Neuron (in vitro differentiated cells): ENCODE results near the gene TNFSF15.

Source experiments
- H2AFZ ChIP-seq: one replicate; pipeline ENCODE4 v1.6.1; 2013; ENCODE audit warnings: low read depth, mild to moderate bottlenecking, inconsistent platforms, low read length, moderate library complexity
- H3K27me3 ChIP-seq: one replicate; pipeline ENCODE4 v1.6.1; 2013; ENCODE audit warnings: low read length; ENCODE audit not compliant: insufficient read depth
- H3K36me3 ChIP-seq: one replicate; pipeline ENCODE4 v1.6.1; 2013; ENCODE audit warnings: low read length; ENCODE audit not compliant: insufficient read depth
- H3K4me1 ChIP-seq: one replicate; pipeline ENCODE4 v1.6.1; 2013; ENCODE audit warnings: low read length; ENCODE audit not compliant: insufficient read depth
- H3K4me3 ChIP-seq: 2 replicates; pipeline ENCODE4 v1.5.1; 2013; ENCODE audit warnings: mild to moderate bottlenecking, low read length, moderate library complexity
- H3K9me3 ChIP-seq: one replicate; pipeline ENCODE4 v1.6.1; 2013; ENCODE audit warnings: low read length

Gene TNFSF15

GRCh38 chr9:114836769-114837168 lies 30.9 kb upstream of the TNFSF15 start:
- Histone ChIP-seq H3K9me3 (no peaks in the 10 kb centered on the region), H3K36me3 (no peaks in the 10 kb centered on the region), H2AFZ (no peak overlapping the region)

DNA sequence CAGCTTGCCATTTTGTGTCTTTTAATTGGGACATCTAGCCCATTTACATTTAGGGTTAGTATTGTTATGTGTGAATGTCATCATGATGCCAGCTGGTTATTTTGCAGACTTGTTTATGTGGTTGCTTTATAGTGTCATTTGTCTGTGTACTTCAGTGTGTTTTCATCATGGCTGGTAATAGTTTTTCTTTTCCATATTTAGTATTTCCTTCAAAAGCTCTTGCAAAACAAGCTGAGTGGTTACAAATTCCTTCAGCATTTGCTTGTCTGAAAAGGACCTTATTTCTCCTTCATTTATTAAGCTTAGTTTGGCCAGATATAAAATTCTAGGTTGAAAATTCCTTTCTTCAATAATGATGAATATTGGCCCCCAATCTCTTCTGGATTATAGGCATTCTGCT lies 28.5 kb upstream of the TNFSF15 start:
- no peak overlapping the region for H3K4me3 ChIP-seq

More at GRCh38 chr9:114836769-114837168, 30.9 kb upstream of the TNFSF15 start:
- no peaks in the 10 kb centered on the region for H3K27me3 ChIP-seq
- H3K4me1 ChIP-seq: no peaks in the 10 kb centered on the region
- H3K4me3 ChIP-seq: no peak overlapping the region

GRCh38 chr9:114830546-114830945 lies 24.7 kb upstream of the TNFSF15 start:
- H3K36me3 ChIP-seq: no peaks in the 10 kb centered on the region
- H3K27me3 ChIP-seq: no peaks in the 10 kb centered on the region
- H3K9me3 ChIP-seq: no peaks in the 10 kb centered on the region
- no peak overlapping the region for H3K4me3 ChIP-seq
- no peak overlapping the region for H2AFZ ChIP-seq
- H3K4me1 ChIP-seq: no peaks in the 10 kb centered on the region

More for the DNA sequence above, 28.5 kb upstream of the TNFSF15 start:
- Histone ChIP-seq H3K9me3 (no peaks in the 10 kb centered on the region), H2AFZ (no peak overlapping the region), H3K27me3 (no peaks in the 10 kb centered on the region), H3K4me1 (no peaks in the 10 kb centered on the region), H3K36me3 (no peaks in the 10 kb centered on the region)

DNA sequence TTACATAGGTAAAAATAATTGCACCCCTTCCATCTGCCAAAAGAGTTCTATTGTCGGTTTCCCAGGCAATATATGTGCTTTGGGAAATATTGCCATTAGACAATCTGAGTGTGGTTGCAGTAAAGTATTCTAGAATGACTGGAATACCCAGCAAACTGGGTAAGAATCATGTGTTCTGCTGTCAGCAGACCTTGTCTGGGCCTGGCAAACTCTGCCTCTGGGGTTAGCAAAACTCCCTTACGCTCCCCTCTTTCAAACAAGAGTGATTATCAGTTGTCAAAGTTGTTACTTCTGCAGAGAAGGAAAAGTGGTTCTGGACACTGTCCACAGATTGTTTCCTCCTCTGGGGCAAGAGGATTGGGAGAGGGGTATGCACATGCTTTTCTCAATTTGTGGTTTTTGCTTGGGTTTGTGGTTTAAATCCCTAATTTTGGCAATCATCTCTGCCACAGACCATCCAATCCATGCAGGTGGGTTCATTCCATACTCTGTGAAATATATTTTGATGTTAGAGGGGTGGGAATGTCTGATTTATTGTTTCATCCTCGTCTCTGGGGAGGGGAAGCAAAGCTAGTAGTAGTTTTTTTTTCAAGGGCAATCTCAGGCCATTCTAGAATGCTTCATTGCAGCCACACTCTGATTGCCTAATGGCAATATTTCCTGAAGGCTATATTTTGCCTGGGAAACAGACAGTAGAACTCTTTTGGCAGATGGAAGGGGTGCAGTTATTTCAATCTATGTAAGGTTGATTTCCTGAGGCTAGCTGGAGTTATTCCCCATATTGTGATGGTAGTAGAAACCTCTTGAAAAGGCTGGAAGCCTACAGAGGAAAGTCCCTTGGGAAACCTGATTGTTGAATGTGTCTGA lies 24.0 kb upstream of the TNFSF15 start:
- Histone ChIP-seq H3K27me3 (no peaks in the 10 kb centered on the region), H3K36me3 (no peaks in the 10 kb centered on the region), H3K9me3 (no peaks in the 10 kb centered on the region), H2AFZ (no peak overlapping the region), H3K4me1 (no peaks in the 10 kb centered on the region), H3K4me3 (no peak overlapping the region)

DNA sequence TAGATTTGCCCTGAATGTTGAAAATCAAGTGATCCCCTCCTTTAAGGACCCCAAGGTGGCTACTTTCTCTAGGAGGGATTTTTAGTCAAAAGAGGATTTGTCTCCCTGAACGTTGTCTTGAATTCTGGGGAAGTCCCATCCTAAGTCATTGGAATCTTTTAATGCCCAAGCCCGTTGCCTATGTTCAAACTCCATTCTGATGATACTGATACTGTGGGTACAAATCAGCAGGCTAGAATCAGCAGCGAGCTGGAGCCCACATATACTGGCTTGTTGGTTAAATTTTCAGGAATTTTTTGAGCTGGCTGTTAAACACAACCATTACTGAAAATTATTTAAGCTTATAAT lies 22.4 kb upstream of the TNFSF15 start:
- Histone ChIP-seq H3K9me3 (no peaks in the 10 kb centered on the region), H3K36me3 (no peaks in the 10 kb centered on the region), H3K4me1 (no peaks in the 10 kb centered on the region), H2AFZ (no peak overlapping the region), H3K4me3 (no peak overlapping the region), H3K27me3 (no peaks in the 10 kb centered on the region)

DNA sequence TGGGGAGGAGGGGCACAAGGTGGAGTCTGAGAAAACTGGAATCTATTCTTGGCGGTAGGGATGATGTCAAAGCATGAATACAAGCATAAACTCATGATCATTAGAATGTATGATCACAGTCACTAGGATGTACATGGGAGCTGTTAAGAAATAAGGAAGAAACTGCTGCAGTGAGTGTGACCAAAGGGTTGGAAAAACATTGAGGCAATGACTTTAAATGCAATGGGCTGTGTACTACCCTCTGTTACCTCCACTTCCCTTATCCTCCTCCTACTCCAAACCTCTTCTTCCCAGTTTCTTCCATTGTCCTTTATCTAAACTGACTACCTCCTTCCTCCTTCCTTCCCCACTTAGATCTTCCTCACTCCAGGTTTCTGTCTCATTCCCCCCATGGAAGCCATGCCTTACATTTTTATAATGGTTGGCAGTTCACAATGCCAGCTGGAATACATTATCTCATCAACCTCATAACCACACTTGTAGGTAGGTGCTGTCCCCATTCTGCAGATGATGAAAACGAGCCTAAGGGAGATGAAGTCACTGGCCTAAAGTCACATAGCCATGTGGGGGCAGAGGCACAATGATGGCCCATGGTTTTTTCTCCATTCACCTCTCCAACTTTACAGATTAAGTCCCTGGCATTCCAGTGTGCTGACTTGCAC lies 21.9 kb upstream of the TNFSF15 start:
- Histone ChIP-seq H3K9me3 (no peaks in the 10 kb centered on the region), H3K4me3 (no peak overlapping the region), H3K36me3 (no peaks in the 10 kb centered on the region), H3K4me1 (no peaks in the 10 kb centered on the region), H2AFZ (no peak overlapping the region), H3K27me3 (no peaks in the 10 kb centered on the region)

DNA sequence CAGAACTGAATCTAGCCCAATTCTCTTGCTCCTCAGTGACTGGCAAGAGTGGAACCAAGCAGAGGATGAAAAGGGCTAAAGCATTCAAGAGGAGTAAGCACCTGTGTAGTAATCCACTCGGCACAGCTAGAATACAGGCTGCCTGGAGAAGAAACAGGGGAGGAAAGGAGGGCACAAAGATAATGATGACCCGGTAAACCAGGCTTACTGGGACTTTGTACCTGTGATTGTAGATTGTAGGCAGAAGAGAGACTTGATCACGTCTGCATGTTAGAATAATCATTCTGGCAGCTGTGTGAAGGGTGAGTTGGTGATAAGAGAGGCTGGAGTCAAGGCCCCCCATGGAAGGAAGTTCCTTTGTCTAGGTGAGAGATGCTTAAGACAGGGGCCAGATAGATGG lies 20.6 kb upstream of the TNFSF15 start:
- H3K36me3 ChIP-seq: no peaks in the 10 kb centered on the region
- no peaks in the 10 kb centered on the region for H3K4me1 ChIP-seq
- no peaks in the 10 kb centered on the region for H3K27me3 ChIP-seq
- no peak overlapping the region for H2AFZ ChIP-seq
- no peaks in the 10 kb centered on the region for H3K9me3 ChIP-seq
- no peak overlapping the region for H3K4me3 ChIP-seq

- Histone ChIP-seq H3K27me3 (no peaks in the 10 kb centered on the region), H3K4me1 (no peaks in the 10 kb centered on the region), H2AFZ (no peak overlapping the region)
These were observed 19.4 kb upstream of the TNFSF15 start for GRCh38 chr9:114825126-114825795.

DNA sequence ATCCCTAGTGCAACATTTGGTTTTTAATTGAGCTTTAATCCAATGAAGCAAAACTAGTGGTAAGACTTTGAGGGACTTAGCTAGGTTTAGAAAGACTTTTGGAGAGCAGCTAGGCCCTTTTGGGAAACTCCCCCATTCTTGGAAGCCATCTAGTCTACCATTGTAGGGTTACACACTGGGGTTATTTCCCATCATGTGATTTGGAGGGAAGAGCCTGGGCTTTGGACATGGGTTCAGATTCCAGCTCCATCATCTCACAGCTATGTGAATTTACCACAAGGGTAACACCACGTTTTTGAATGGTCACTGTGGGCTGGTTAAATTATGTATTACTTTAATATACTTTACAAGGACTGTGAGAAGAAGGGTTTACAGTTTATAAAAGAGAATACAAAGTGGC lies 18.3 kb upstream of the TNFSF15 start:
- no peak overlapping the region for H2AFZ ChIP-seq
- no peaks in the 10 kb centered on the region for H3K27me3 ChIP-seq
- H3K4me3 ChIP-seq: no peak overlapping the region
- H3K9me3 ChIP-seq: no peaks in the 10 kb centered on the region
- H3K36me3 ChIP-seq: no peaks in the 10 kb centered on the region
- no peaks in the 10 kb centered on the region for H3K4me1 ChIP-seq

More at GRCh38 chr9:114825126-114825795, 19.4 kb upstream of the TNFSF15 start:
- H3K36me3 ChIP-seq: no peaks in the 10 kb centered on the region
- no peaks in the 10 kb centered on the region for H3K9me3 ChIP-seq
- H3K4me3 ChIP-seq: no peak overlapping the region

GRCh38 chr9:114823441-114823840 lies 17.6 kb upstream of the TNFSF15 start:
- no peaks in the 10 kb centered on the region for H3K27me3 ChIP-seq
- H2AFZ ChIP-seq: no peak overlapping the region
- H3K4me1 ChIP-seq: no peaks in the 10 kb centered on the region
- H3K4me3 ChIP-seq: no peak overlapping the region
- H3K36me3 ChIP-seq: no peaks in the 10 kb centered on the region
- no peaks in the 10 kb centered on the region for H3K9me3 ChIP-seq

- H3K27me3 ChIP-seq: no peaks in the 10 kb centered on the region
- no peak overlapping the region for H3K4me3 ChIP-seq
- H3K4me1 ChIP-seq: no peaks in the 10 kb centered on the region
- no peaks in the 10 kb centered on the region for H3K9me3 ChIP-seq
- no peaks in the 10 kb centered on the region for H3K36me3 ChIP-seq
- no peak overlapping the region for H2AFZ ChIP-seq
These were observed 16.9 kb upstream of the TNFSF15 start for GRCh38 chr9:114822708-114823107.

- H3K9me3 ChIP-seq: no peaks in the 10 kb centered on the region
- H3K27me3 ChIP-seq: no peaks in the 10 kb centered on the region
- H3K4me1 ChIP-seq: no peaks in the 10 kb centered on the region
- H3K4me3 ChIP-seq: no peak overlapping the region
- no peaks in the 10 kb centered on the region for H3K36me3 ChIP-seq
- no peak overlapping the region for H2AFZ ChIP-seq
These were observed 15.1 kb upstream of the TNFSF15 start for GRCh38 chr9:114820776-114821501.

DNA sequence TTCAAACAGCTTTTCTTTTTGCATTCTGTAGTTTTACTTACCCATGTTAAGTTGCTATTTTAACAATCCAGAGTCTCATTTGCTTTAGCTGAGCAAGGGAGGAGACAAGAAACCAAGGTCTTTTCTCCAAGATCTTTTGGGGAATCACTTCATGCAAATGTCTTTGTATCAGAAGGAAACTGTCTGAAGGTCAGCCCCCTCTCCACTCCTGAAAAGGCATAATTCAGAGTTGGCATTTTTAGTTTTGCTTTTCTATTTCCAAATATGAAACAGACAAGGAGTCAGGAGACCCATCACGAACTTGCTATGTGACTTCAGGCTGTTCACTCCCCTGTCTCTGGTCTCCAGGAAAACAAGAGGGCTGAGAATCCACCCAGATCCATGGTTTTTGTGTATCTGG lies 12.3 kb upstream of the TNFSF15 start:
- H3K27me3 ChIP-seq: no peaks in the 10 kb centered on the region
- no peaks in the 10 kb centered on the region for H3K9me3 ChIP-seq
- no peak overlapping the region for H2AFZ ChIP-seq

More for the DNA sequence above, 12.3 kb upstream of the TNFSF15 start:
- no peaks in the 10 kb centered on the region for H3K4me1 ChIP-seq
- no peaks in the 10 kb centered on the region for H3K36me3 ChIP-seq
- H3K4me3 ChIP-seq: no peak overlapping the region
